IMR-90 (cell line): Measurements from ENCODE around the gene ZNF23. TPM values are rescaled to one million over a fixed set of nuclear protein-coding genes. Genes with fewer than 3 reads are reported as not detected.

Source experiments
- polyA plus RNA-seq, 3 experiments: library from polyadenylated mRNA; depleted of rRNA; stranded (reverse); fragments of >200 nt; gene quantifications; 2 replicates each; pipeline ENCODE4 v1.2.3, GENCODE V29; 2012; ENCODE audit warnings: low replicate concordance in 1 of 3
- total RNA-seq: library from RNA; depleted of rRNA; stranded (reverse); fragments of >200 nt; gene quantifications from 2 replicates; pipeline ENCODE4 v1.2.3, GENCODE V29; 2012; rRNA removed

Gene ZNF23
- total and polyA plus RNA-seq, 2 of the 4 experiments (the other 2 are of a cell fraction) = 7.5 to 8.8 TPM

Other genes starting within 250 kb of the ZNF23 start
- gene HYDIN, start 231.5 kb downstream of the ZNF23 start, total RNA-seq = under 0.01 and 0.18 TPM in 2 replicates
- 0.07 and 0.27 TPM in 2 replicates for gene HYDIN, start 231.5 kb downstream of the ZNF23 start, polyA plus RNA-seq (2012; rRNA removed)
- 21.9 and 33.6 TPM in 2 replicates for gene CMTR2, start 172.8 kb downstream of the ZNF23 start, total RNA-seq
- 6.9 and 10.6 TPM in 2 replicates for gene CMTR2, start 172.8 kb downstream of the ZNF23 start, polyA plus RNA-seq (2012; rRNA removed)
- gene CALB2, start 103.5 kb downstream of the ZNF23 start, total RNA-seq = 0.18 TPM in 1 of 2 replicates, not detected in the other
- gene CALB2, start 103.5 kb downstream of the ZNF23 start, polyA plus RNA-seq (2012; rRNA removed) = 0.24 and 0.32 TPM in 2 replicates
- gene TLE7, start 20.2 kb downstream of the ZNF23 start, total RNA-seq = not detected in 2 replicates
- gene TLE7, start 20.2 kb downstream of the ZNF23 start, polyA plus RNA-seq (2012; rRNA removed) = not detected in 2 replicates
- 2.8 and 2.9 TPM in 2 replicates for gene ZNF19, start 27.1 kb upstream of the ZNF23 start, total RNA-seq
- 0.46 and 0.89 TPM in 2 replicates for gene ZNF19, start 27.1 kb upstream of the ZNF23 start, polyA plus RNA-seq (2012; rRNA removed)
- gene CHST4, start 64.2 kb upstream of the ZNF23 start, total RNA-seq = under 0.01 TPM in 1 of 2 replicates, not detected in the other
- gene CHST4, start 64.2 kb upstream of the ZNF23 start, polyA plus RNA-seq (2012; rRNA removed) = 0.04 TPM in 1 of 2 replicates, not detected in the other
- gene TAT, start 114.8 kb upstream of the ZNF23 start, total RNA-seq = not detected in 2 replicates
- not detected in 2 replicates for gene TAT, start 114.8 kb upstream of the ZNF23 start, polyA plus RNA-seq (2012; rRNA removed)
- gene MARVELD3, start 163.9 kb upstream of the ZNF23 start, total RNA-seq = not detected in 2 replicates
- not detected in 2 replicates for gene MARVELD3, start 163.9 kb upstream of the ZNF23 start, polyA plus RNA-seq (2012; rRNA removed)